Panc1 (cell line): ENCODE measurements around the gene ITGB2. TPM values are rescaled to one million over a fixed set of nuclear protein-coding genes. Genes with fewer than 3 reads are reported as not detected.

Experiments
- ATAC-seq: fragments of 200-7000 bp; cut with Tn5 transposase; 2 replicates; pipeline ENCODE4 v1.9.1; 2020; ENCODE audit warnings: mild to moderate bottlenecking, moderate library complexity
- BruUV-seq: library from RNA; stranded (reverse); fragments of 400-500 nt; replicated peaks from 2 replicates; lab custom pipeline; 2021; lab: Mats Ljungman, UMichigan
- CTCF ChIA-PET: fragments of 300-600 bp; sonication (Branson Sonifier 250); formaldehyde crosslinking; loops from one replicate; lab custom pipeline; 2022; ENCODE audit warnings: antibody characterized with exemption; lab: Charles Lee
- POLR2A ChIA-PET: fragments of 300-600 bp; sonication (Branson Sonifier 250); formaldehyde crosslinking; loops from one replicate; lab custom pipeline; 2022; ENCODE audit warnings: antibody characterized with exemption; lab: Charles Lee
- DNase-seq: peaks from one replicate; pipeline ENCODE4 v3.0.0-alpha.2; 2010; ENCODE audit warnings: low read depth, low spot score
- H3K27ac ChIP-seq: 2 replicates; pipeline ENCODE4 v1.5.1; 2011; ENCODE audit warnings: mild to moderate bottlenecking, low read length, inconsistent platforms
- H3K27me3 ChIP-seq: fragments of 200-500 bp; sonication (Bioruptor generic); 2 replicates; pipeline ENCODE4 v1.6.0; 2014; ENCODE audit warnings: low read length, inconsistent platforms; ENCODE audit not compliant: control insufficient read depth, insufficient read depth
- H3K36me3 ChIP-seq: fragments of 200-500 bp; sonication (Bioruptor generic); 2 replicates; pipeline ENCODE4 v1.5.1; 2014; ENCODE audit warnings: inconsistent platforms, mild to moderate bottlenecking, low read length, moderate library complexity; ENCODE audit not compliant: control insufficient read depth, insufficient read depth
- H3K4me1 ChIP-seq: 2 replicates; pipeline ENCODE4 v1.5.1; 2011; ENCODE audit warnings: inconsistent platforms, mild to moderate bottlenecking, low read length, moderate library complexity; ENCODE audit not compliant: control insufficient read depth, insufficient read depth
- H3K4me3 ChIP-seq, 2 experiments: 2 replicates each; pipeline ENCODE4 v1.5.1; 2011 to 2012; ENCODE audit warnings: low read depth in 2 of 2, low read length in 2 of 2, mild to moderate bottlenecking in 2 of 2, inconsistent platforms in 1 of 2, moderate library complexity in 1 of 2
- H3K9me3 ChIP-seq: fragments of 200-500 bp; sonication (Bioruptor generic); 2 replicates; pipeline ENCODE4 v1.5.1; 2014; ENCODE audit warnings: low read depth, mild to moderate bottlenecking, inconsistent platforms, low read length, moderate library complexity; ENCODE audit not compliant: control insufficient read depth, insufficient read depth
- CTCF ChIP-seq: fragments of 450-650 bp; IDR thresholded peaks from 2 replicates; pipeline ENCODE4 v1.5.1; 2017; ENCODE audit warnings: mild to moderate bottlenecking
- POLR2AphosphoS5 ChIP-seq: IDR thresholded peaks from 2 replicates; pipeline ENCODE4 v1.6.1; 2012; ENCODE audit warnings: mild to moderate bottlenecking, low read depth, low read length, moderate library complexity
- REST ChIP-seq, 2 experiments: IDR thresholded peaks; 2 replicates each; pipeline ENCODE4 v1.6.1; 2011 to 2012; ENCODE audit warnings: low read depth in 2 of 2, control low read depth in 1 of 2, low read length in 1 of 2, mild to moderate bottlenecking in 1 of 2, moderate library complexity in 1 of 2; ENCODE audit not compliant: insufficient read depth in 1 of 2
- SIN3A ChIP-seq: IDR thresholded peaks from 2 replicates; pipeline ENCODE4 v1.6.1; 2012; ENCODE audit warnings: low read depth, mild to moderate bottlenecking, low read length, moderate library complexity, borderline replicate concordance; ENCODE audit not compliant: insufficient read depth
- TCF7L2 ChIP-seq: IDR thresholded peaks from 2 replicates; pipeline ENCODE4 v1.6.1; 2011; ENCODE audit warnings: mild to moderate bottlenecking, low read depth, low read length, inconsistent platforms
- in situ Hi-C: cut with HindIII; loops from 2 replicates; pipeline ENCODE4 v1.10.0; 2016; ENCODE audit warnings: low sequenced_read_pairs, low pct_unique_long_range_greater_than_20kb
- intact Hi-C: fragments of 100-400 bp; cut with micrococcal nuclease; formaldehyde crosslinking; loops from one replicate; pipeline ENCODE4 v1.10.0; 2022; ENCODE audit not compliant: unreplicated experiment
- total RNA-seq: library from RNA; stranded (reverse); gene quantifications from one replicate; pipeline ENCODE4 v1.2.1, GENCODE V29; 2021; ENCODE audit not compliant: unreplicated experiment

Gene ITGB2
- total RNA-seq, 1 experiment from 2014 or later: 3.0 TPM

- TF ChIP-seq REST (IDR thresholded peaks at IDR 0.05; ENCODE audit: insufficient read depth in 1 of 2, low read depth in 2 of 2, low read length in 1 of 2) (no peak), SIN3A (no peak), TCF7L2 (no peak), CTCF (no peak; the same call in 1 of the 2 replicates), POLR2AphosphoS5 (peak; percentile 61)
- ATAC-seq: peak; percentile 86
- intact Hi-C loops (no loop called here), in situ Hi-C loops (no loop called here)
- Histone ChIP-seq H3K27ac (peak overlapping the region; percentile 68), H3K27me3 (no peaks in the 10 kb centered on the region), H3K4me1 (peaks cover 15% of the 10 kb centered on the region), H3K36me3 (no peaks in the 10 kb centered on the region; the same call in 1 of the 2 replicates), H3K9me3 (no peaks in the 10 kb centered on the region), H3K4me3 (peak overlapping the region; percentile 25 to 46)
- no TSS peak for BruUV-seq
- DNase-seq: no peak
- ChIA-PET POLR2A (no interaction called here), CTCF (no interaction called here)
Observed at GRCh38 chr21:44845418-44846223, 75.1 kb downstream of the ITGB2 start.

- Histone ChIP-seq H3K27ac (no peak overlapping the region), H3K4me1 (peaks cover 15% of the 10 kb centered on the region), H3K27me3 (no peaks in the 10 kb centered on the region), H3K36me3 (no peaks in the 10 kb centered on the region; the same call in 1 of the 2 replicates), H3K9me3 (no peaks in the 10 kb centered on the region), H3K4me3 (no peak overlapping the region)
- intact Hi-C loops: no loop called here
- in situ Hi-C loops: no loop called here
- CTCF ChIA-PET: no interaction called here
- ATAC-seq: no peak
- DNase-seq: no peak
- POLR2A ChIA-PET: no interaction called here
- no TSS peak for BruUV-seq
- TF ChIP-seq POLR2AphosphoS5: no peak
- TF ChIP-seq TCF7L2: no peak
- TF ChIP-seq SIN3A: no peak
- no peak for TF ChIP-seq CTCF
- TF ChIP-seq REST (IDR thresholded peaks at IDR 0.05; ENCODE audit: insufficient read depth in 1 of 2, low read depth in 2 of 2, low read length in 1 of 2): no peak
Observed at GRCh38 chr21:44844256-44844655, 76.4 kb downstream of the ITGB2 start.
